GM23338 (cell line): Measurements from ENCODE around the gene MYO1C. TPM values are rescaled to one million over a fixed set of nuclear protein-coding genes. Genes with fewer than 3 reads are reported as not detected.

Experiments used
- ATAC-seq: fragments of 200-7000 bp; cut with Tn5 transposase; 3 replicates; pipeline ENCODE4 v1.9.1; 2020
- DNase-seq: peaks from one replicate; pipeline ENCODE4 v3.0.0-alpha.2; 2015; ENCODE audit warnings: low spot score
- H2AFZ ChIP-seq: fragments of 200-600 bp; sonication (generic); 2 replicates; pipeline ENCODE4 v1.8.0; 2016; ENCODE audit warnings: antibody characterized with exemption, mild to moderate bottlenecking, moderate library complexity
- H3F3A ChIP-seq: fragments of 200-600 bp; sonication (generic); replicated peaks from 2 replicates; pipeline ENCODE4 v1.8.0; 2017; ENCODE audit warnings: antibody characterized with exemption, mixed run types, low read depth
- H3K27ac ChIP-seq: fragments of 200-600 bp; sonication (generic); 2 replicates; pipeline ENCODE4 v1.6.1; 2016; ENCODE audit warnings: low read depth
- H3K27me3 ChIP-seq: fragments of 200-600 bp; sonication (generic); 2 replicates; pipeline ENCODE4 v1.8.0; 2016; ENCODE audit warnings: mild to moderate bottlenecking, mixed run types, moderate library complexity; ENCODE audit not compliant: insufficient read depth
- H3K36me3 ChIP-seq: fragments of 200-600 bp; sonication (generic); 2 replicates; pipeline ENCODE4 v1.8.0; 2016; ENCODE audit warnings: mild to moderate bottlenecking; ENCODE audit not compliant: insufficient read depth
- H3K4me1 ChIP-seq: fragments of 200-600 bp; sonication (generic); 2 replicates; pipeline ENCODE4 v1.8.0; 2016; ENCODE audit warnings: mild to moderate bottlenecking, moderate library complexity; ENCODE audit not compliant: insufficient read depth
- H3K4me2 ChIP-seq: fragments of 200-600 bp; sonication (generic); 2 replicates; pipeline ENCODE4 v1.7.1; 2017; ENCODE audit warnings: mixed run types
- H3K4me3 ChIP-seq: fragments of 200-600 bp; sonication (generic); 2 replicates; pipeline ENCODE4 v1.6.1; 2016; ENCODE audit warnings: mixed run types
- H3K79me2 ChIP-seq: fragments of 200-600 bp; sonication (generic); replicated peaks from 2 replicates; pipeline ENCODE4 v1.8.0; 2017; ENCODE audit warnings: mild to moderate bottlenecking; ENCODE audit not compliant: insufficient read depth
- H3K9me2 ChIP-seq: fragments of 200-600 bp; sonication (generic); 2 replicates; pipeline ENCODE4 v1.8.0; 2017; ENCODE audit not compliant: insufficient read depth
- H4K20me1 ChIP-seq: fragments of 200-600 bp; sonication (generic); replicated peaks from 2 replicates; pipeline ENCODE4 v1.8.0; 2017; ENCODE audit warnings: mild to moderate bottlenecking; ENCODE audit not compliant: insufficient read depth
- H3K27ac Mint-ChIP-seq: 2 replicates; pipeline ENCODE4 v1.8.0; 2020; ENCODE audit warnings: inconsistent platforms, mild to moderate bottlenecking, moderate library complexity, mixed read lengths
- H3K27me3 Mint-ChIP-seq: 3 replicates; pipeline ENCODE4 v1.8.0; 2022; ENCODE audit warnings: low read depth, mild to moderate bottlenecking, moderate library complexity, mixed read lengths, inconsistent platforms; ENCODE audit not compliant: insufficient read depth, poor library complexity
- H3K36me3 Mint-ChIP-seq: 3 replicates; pipeline ENCODE4 v1.8.0; 2021; ENCODE audit warnings: low read depth, mild to moderate bottlenecking, inconsistent platforms, moderate library complexity, mixed read lengths
- H3K4me1 Mint-ChIP-seq: 3 replicates; pipeline ENCODE4 v1.8.0; 2020; ENCODE audit warnings: mild to moderate bottlenecking, inconsistent platforms, mixed read lengths
- H3K4me3 Mint-ChIP-seq: 3 replicates; pipeline ENCODE4 v1.8.0; 2021; ENCODE audit warnings: moderate library complexity, mild to moderate bottlenecking, inconsistent platforms, mixed read lengths
- H3K9me3 Mint-ChIP-seq: 3 replicates; pipeline ENCODE4 v1.8.0; 2020; ENCODE audit warnings: moderate library complexity, mild to moderate bottlenecking, inconsistent platforms, mixed read lengths
- CREB1 ChIP-seq: fragments of 250-450 bp; sonication (Bioruptor Pico); IDR thresholded peaks from 2 replicates; pipeline ENCODE4 v1.5.0; 2020; ENCODE audit warnings: low read depth, mild to moderate bottlenecking, moderate library complexity
- CTCF ChIP-seq, 2 experiments: fragments of 200-600 bp in 1 of 2; sonication (generic) in 1 of 2; conservative IDR thresholded peaks; 2 replicates each; pipeline versions ENCODE4 v1.5.1 to v1.6.1; 2016 to 2017; ENCODE audit warnings: antibody characterized with exemption in 2 of 2, low read depth in 2 of 2, mild to moderate bottlenecking in 2 of 2, moderate library complexity in 1 of 2
- ETS1 ChIP-seq: IDR thresholded peaks from 2 replicates; pipeline ENCODE4 v1.6.1; 2016; ENCODE audit warnings: antibody characterized with exemption
- JUNB ChIP-seq: IDR thresholded peaks from one replicate; pipeline ENCODE4 v1.6.1; 2016; ENCODE audit warnings: antibody characterized with exemption; ENCODE audit not compliant: unreplicated experiment
- NANOG ChIP-seq: IDR thresholded peaks from 2 replicates; pipeline ENCODE4 v1.6.1; 2016; ENCODE audit warnings: antibody characterized with exemption, borderline replicate concordance
- POLR2AphosphoS5 ChIP-seq: IDR thresholded peaks from 2 replicates; pipeline ENCODE4 v1.6.1; 2016; ENCODE audit warnings: antibody characterized with exemption, low read depth
- ZNF114 ChIP-seq: fragments of 250-450 bp; sonication (Bioruptor Pico); IDR thresholded peaks from 2 replicates; pipeline ENCODE4 v1.5.0; 2020; ENCODE audit warnings: mild to moderate bottlenecking, moderate library complexity
- ZNF331 ChIP-seq: fragments of 250-450 bp; sonication (Bioruptor Pico); IDR thresholded peaks from 2 replicates; pipeline ENCODE4 v1.5.0; 2020; ENCODE audit warnings: low read depth, mild to moderate bottlenecking, moderate library complexity
- polyA plus RNA-seq: library from polyadenylated mRNA; unstranded; fragments of >200 nt; fragmentation: Nextera tagmentation; extraction: Ambion mirVana; gene quantifications from 2 replicates; pipeline ENCODE4 v1.2.1, GENCODE V29; 2016
- total RNA-seq: library from RNA; depleted of rRNA; stranded (reverse); fragments of >200 nt; shearing (Covaris generic); gene quantifications from 2 replicates; pipeline ENCODE4 v1.2.3, GENCODE V29; 2014

MYO1C gene
- total and polyA plus RNA-seq, 2 experiments from 2014 or later, result 13.9 to 35.2 TPM

GRCh38 chr17:1473170-1473569 lies 19.3 kb downstream of the MYO1C start:
- Histone ChIP-seq H3F3A (peaks cover 10% of the 10 kb centered on the region), H3K4me2 (0 out of 2 replicates have a peak overlapping the region, but pooled peaks have one; percentile 77), H3K36me3 (no peaks in the 10 kb centered on the region), H3K79me2 (no peaks in the 10 kb centered on the region), H3K27me3 (no peaks in the 10 kb centered on the region), H2AFZ (no peak overlapping the region), H3K9me2 (no peaks in the 10 kb centered on the region), H3K27ac (no peak overlapping the region), H3K4me1 (peaks cover 15% of the 10 kb centered on the region), H3K4me3 (no peak overlapping the region), H4K20me1 (0 out of 2 replicates have a peak, but pooled peaks cover 4% of the 10 kb centered on the region)
- Mint-ChIP-seq H3K36me3 (peaks cover 19% of the 10 kb centered on the region), H3K27me3 (peaks cover 14% of the 10 kb centered on the region), H3K4me1 (peaks cover 21% of the 10 kb centered on the region), H3K27ac (no peak overlapping the region), H3K9me3 (no peaks in the 10 kb centered on the region), H3K4me3 (no peak overlapping the region)
- DNase-seq (peak; percentile 65), ATAC-seq (peak; percentile 66)
- TF ChIP-seq CTCF (conservative IDR thresholded peaks at IDR 0.05; ENCODE audit: low read depth in 2 of 2) (peak; percentile 22 to 57; a peak in 2 of 4 replicates), JUNB (no peak), NANOG (no peak), POLR2AphosphoS5 (no peak)

- peak overlapping the region; percentile 61 for H3K4me3 Mint-ChIP-seq
- Histone ChIP-seq H3K9me2 (no peaks in the 10 kb centered on the region), H3K27me3 (no peaks in the 10 kb centered on the region), H3K27ac (peak overlapping the region; percentile 72; the same call in 1 of the 2 replicates), H3K4me1 (peaks cover 16% of the 10 kb centered on the region), H2AFZ (0 out of 2 replicates have a peak overlapping the region, but pooled peaks have one; percentile 28), H3K4me2 (peak overlapping the region; percentile 77), H3K79me2 (no peaks in the 10 kb centered on the region), H3K4me3 (peak overlapping the region; percentile 54), H3F3A (peaks cover 10% of the 10 kb centered on the region), H3K36me3 (no peaks in the 10 kb centered on the region), H4K20me1 (0 out of 2 replicates have a peak, but pooled peaks cover 4% of the 10 kb centered on the region)
- peaks cover 20% of the 10 kb centered on the region for H3K36me3 Mint-ChIP-seq
- no peaks in the 10 kb centered on the region for H3K9me3 Mint-ChIP-seq
- peaks cover 25% of the 10 kb centered on the region for H3K4me1 Mint-ChIP-seq
- peak; percentile 38 for ATAC-seq
- no peak for TF ChIP-seq JUNB
- peak; percentile 13; the same call in 1 of the 2 replicates for TF ChIP-seq CREB1 (CRISPR knock-in tag)
- DNase-seq, result peak; percentile 90
- H3K27me3 Mint-ChIP-seq, result peaks cover 12% of the 10 kb centered on the region
- peak overlapping the region; percentile 52; the same call in 1 of the 2 replicates for H3K27ac Mint-ChIP-seq
These were observed 20.3 kb downstream of the MYO1C start for GRCh38 chr17:1471911-1472821.

- H3K27me3 Mint-ChIP-seq, result peaks cover 12% of the 10 kb centered on the region
- H3K9me2 ChIP-seq, result no peaks in the 10 kb centered on the region
- H3K36me3 Mint-ChIP-seq, result peaks cover 20% of the 10 kb centered on the region
- no peaks in the 10 kb centered on the region for H3K79me2 ChIP-seq
- H3K4me1 Mint-ChIP-seq, result peaks cover 25% of the 10 kb centered on the region
- no peak overlapping the region for H2AFZ ChIP-seq
- peak overlapping the region; percentile 77 for H3K4me2 ChIP-seq
- H3K4me3 ChIP-seq, result peak overlapping the region; percentile 54; the same call in 1 of the 2 replicates
- H3K9me3 Mint-ChIP-seq, result no peaks in the 10 kb centered on the region
- no peak overlapping the region for H3K27ac ChIP-seq
- no peaks in the 10 kb centered on the region for H3K27me3 ChIP-seq
- H3K4me3 Mint-ChIP-seq, result peak overlapping the region; percentile 53
- DNase-seq, result no peak
- ATAC-seq, result no peak
- H3K36me3 ChIP-seq, result no peaks in the 10 kb centered on the region
- H3F3A ChIP-seq, result peaks cover 10% of the 10 kb centered on the region
- H3K27ac Mint-ChIP-seq, result no peak overlapping the region
- peaks cover 16% of the 10 kb centered on the region for H3K4me1 ChIP-seq
- 0 out of 2 replicates have a peak, but pooled peaks cover 4% of the 10 kb centered on the region for H4K20me1 ChIP-seq
- TF ChIP-seq NANOG (no peak), ZNF114 (CRISPR knock-in tag) (no peak), CTCF (conservative IDR thresholded peaks at IDR 0.05; ENCODE audit: low read depth in 2 of 2) (no peak), ZNF331 (CRISPR knock-in tag) (no peak), ETS1 (no peak), CREB1 (CRISPR knock-in tag) (no peak), JUNB (no peak)
These were observed 21.0 kb downstream of the MYO1C start for GRCh38 chr17:1471490-1471889.
